ENCODE results near the gene OTUB1.

GRCh38 chr11:63999349-64000025, 13.2 kb downstream of the OTUB1 start:
- peak in 1 of 3 donors; percentile 7 for TF ChIP-seq POLR2AphosphoS5 (IDR thresholded peaks at IDR 0.05)
- no peak for TF ChIP-seq EP300 (IDR thresholded peaks at IDR 0.05)
- TF ChIP-seq CTCF (IDR thresholded peaks at IDR 0.05), result peak in 1 of 7 experiments; percentile 5
